GM10248 (cell line): ENCODE data around the gene CRAMP1.
A peak's percentile ranks its signal among the peaks of the same experiment; 100 is the strongest.

Experiments used
- CTCF ChIA-PET: fragments of 300-600 bp; sonication (Branson Sonifier 250); formaldehyde crosslinking; extraction: SDS; loops from one replicate; lab custom pipeline; 2021; ENCODE audit warnings: antibody characterized with exemption; lab: Yijun Ruan, JAX
- POLR2A ChIA-PET: fragments of 350-650 bp; sonication (Branson Sonifier 250); formaldehyde crosslinking; extraction: SDS; loops from one replicate; lab custom pipeline; 2020; ENCODE audit warnings: antibody characterized with exemption; lab: Yijun Ruan, JAX
- DNase-seq: peaks from one replicate; pipeline ENCODE4 v3.0.0; 2012; ENCODE audit errors: extremely low spot score
- TF ChIP-seq, protein P1 (sequence below): IDR thresholded peaks from 2 replicates; pipeline ENCODE4 v1.5.1; 2012; ENCODE audit warnings: mild to moderate bottlenecking, low read depth; ENCODE audit errors: extremely low read depth, missing control alignments, control extremely low read depth

Gene CRAMP1, protein sequence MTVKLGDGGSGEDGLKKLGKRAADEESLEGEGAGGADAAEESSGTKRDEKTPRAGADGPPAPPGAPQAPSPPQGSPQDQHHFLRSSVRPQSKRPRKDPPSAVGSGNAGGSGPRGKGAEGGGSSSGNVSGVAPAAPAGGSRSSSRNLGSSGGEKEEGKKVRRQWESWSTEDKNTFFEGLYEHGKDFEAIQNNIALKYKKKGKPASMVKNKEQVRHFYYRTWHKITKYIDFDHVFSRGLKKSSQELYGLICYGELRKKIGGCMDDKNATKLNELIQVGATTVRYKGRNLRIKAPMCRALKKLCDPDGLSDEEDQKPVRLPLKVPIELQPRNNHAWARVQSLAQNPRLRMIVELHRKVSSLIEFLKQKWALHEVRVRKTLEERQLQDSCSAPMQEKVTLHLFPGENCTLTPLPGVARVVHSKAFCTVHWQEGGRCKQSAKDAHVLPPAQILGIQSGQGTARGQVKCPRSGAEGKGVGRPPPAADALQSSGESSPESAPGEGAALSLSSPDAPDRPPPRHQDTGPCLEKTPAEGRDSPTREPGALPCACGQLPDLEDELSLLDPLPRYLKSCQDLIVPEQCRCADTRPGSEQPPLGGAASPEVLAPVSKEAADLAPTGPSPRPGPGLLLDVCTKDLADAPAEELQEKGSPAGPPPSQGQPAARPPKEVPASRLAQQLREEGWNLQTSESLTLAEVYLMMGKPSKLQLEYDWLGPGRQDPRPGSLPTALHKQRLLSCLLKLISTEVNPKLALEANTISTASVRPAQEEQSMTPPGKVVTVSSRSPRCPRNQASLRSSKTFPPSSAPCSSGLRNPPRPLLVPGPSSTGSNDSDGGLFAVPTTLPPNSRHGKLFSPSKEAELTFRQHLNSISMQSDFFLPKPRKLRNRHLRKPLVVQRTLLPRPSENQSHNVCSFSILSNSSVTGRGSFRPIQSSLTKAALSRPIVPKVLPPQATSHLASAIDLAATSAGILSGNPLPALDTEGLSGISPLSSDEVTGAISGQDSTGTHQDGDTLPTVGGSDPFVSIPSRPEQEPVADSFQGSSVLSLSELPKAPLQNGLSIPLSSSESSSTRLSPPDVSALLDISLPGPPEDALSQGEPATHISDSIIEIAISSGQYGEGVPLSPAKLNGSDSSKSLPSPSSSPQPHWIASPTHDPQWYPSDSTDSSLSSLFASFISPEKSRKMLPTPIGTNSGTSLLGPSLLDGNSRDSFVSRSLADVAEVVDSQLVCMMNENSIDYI (N-terminal part only)

DNA sequence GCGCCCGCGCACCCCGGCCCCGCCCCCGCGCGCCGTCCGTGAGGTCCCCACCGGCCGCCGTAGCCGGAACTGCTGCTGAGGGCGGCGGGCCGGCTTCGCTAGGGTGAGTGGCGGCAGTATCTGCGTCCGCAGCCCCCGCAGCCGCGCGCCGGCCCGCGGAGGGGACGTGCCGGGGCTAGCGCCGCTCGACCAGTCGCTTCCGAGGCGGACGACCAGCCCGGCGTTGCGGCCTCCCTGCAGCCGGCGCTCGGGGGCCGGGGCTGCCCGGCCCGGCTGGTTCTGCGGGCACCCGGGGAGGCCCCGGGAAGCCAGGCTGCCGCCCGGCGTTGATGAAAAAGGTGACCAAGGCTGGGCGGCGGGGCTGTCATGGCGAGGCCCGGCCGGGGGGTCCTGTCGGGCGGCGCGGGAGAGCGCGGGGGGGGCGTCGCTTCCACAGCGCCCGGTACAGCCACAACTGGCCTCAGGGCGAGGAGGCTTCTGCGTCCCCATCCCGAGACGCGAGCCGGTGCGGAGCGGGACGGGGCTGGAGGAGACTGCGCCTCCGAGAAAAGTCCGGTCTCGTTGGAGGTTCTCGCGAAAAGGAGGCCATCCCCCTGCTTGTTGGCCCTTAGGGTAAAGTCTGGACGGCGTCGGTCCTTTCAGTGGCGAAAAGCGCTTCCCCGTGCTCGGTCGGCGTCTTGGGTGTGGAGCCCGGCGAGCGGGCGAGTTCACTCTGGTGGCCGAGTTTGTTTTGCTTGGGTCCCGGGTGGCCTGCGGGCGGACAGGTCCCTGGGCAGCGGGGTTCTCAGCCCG, at the start of gene CRAMP1:
Gene CRAMP1, plus strand, starts transcription at position 41 of the 792 bp plus-strand sequence. CDS start 2,280 bp downstream, outside the sequence.
- CTCF ChIA-PET, result interaction anchor here (1.4 kb wide), 1 partner anchor 93 kb away, joined by 5 read pairs; the partner anchor contains the start of gene MAPK8IP3
- no peak for DNase-seq
- POLR2A ChIA-PET, result interaction anchor here (0.7 kb wide), 1 partner anchor 634 kb away, joined by 3 read pairs; no protein-coding TSS in a partner anchor
- TF ChIP-seq, protein P1, sequence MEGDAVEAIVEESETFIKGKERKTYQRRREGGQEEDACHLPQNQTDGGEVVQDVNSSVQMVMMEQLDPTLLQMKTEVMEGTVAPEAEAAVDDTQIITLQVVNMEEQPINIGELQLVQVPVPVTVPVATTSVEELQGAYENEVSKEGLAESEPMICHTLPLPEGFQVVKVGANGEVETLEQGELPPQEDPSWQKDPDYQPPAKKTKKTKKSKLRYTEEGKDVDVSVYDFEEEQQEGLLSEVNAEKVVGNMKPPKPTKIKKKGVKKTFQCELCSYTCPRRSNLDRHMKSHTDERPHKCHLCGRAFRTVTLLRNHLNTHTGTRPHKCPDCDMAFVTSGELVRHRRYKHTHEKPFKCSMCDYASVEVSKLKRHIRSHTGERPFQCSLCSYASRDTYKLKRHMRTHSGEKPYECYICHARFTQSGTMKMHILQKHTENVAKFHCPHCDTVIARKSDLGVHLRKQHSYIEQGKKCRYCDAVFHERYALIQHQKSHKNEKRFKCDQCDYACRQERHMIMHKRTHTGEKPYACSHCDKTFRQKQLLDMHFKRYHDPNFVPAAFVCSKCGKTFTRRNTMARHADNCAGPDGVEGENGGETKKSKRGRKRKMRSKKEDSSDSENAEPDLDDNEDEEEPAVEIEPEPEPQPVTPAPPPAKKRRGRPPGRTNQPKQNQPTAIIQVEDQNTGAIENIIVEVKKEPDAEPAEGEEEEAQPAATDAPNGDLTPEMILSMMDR, result no peak

DNA sequence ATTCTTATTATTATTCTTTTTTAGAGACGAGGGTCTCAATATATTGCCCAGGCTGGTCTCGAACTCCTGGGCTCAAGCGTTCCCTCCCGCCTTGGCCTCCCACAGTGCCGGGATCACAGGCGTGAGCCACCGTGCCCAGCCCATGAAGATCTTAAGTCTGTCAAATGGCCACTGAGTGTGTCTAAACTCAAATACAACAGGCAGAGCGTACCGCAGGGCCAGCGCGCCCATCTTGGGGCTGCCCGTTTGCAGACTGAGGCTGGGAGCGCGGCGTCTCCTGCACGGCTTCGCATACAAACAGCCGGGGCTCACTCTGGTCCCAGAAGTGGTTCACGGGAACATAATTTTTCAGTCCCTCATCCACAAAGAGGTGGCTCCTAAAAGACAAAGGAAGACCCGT, 48.4 kb upstream of the CRAMP1 start:
- ChIA-PET POLR2A (no interaction called here), CTCF (interaction anchor here (1.2 kb wide), 1 partner anchor 135 kb away, joined by 4 read pairs; no protein-coding TSS in a partner anchor)
- TF ChIP-seq, protein P1, result no peak
- no peak for DNase-seq

DNA sequence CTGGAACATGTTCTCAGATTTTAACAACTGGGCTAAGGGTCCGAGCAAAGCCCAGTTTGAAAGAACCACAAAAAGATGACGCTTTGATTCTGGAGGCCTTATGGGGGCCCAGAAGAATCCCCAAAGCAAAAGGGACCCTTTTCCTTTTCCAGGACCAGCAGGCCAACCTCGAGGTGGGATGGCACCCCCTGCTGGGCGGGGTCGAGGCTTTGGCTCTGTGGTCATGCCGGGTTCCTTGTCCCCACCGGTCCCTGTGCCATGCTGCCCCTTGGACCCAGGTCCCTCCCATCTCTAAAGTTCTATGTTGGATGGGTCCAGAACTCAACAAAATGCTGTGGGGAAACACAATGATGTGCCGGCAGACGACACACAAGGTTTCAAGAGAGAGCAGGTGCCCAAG, 47.8 kb upstream of the CRAMP1 start:
- TF ChIP-seq, protein P1, result peak; percentile 24
- POLR2A ChIA-PET, result no interaction called here
- CTCF ChIA-PET, result interaction anchor here (0.9 to 1.2 kb wide), 2 partner anchors 135 to 201 kb away, joined by 3 to 4 read pairs; no protein-coding TSS in a partner anchor
- no peak for DNase-seq

DNA sequence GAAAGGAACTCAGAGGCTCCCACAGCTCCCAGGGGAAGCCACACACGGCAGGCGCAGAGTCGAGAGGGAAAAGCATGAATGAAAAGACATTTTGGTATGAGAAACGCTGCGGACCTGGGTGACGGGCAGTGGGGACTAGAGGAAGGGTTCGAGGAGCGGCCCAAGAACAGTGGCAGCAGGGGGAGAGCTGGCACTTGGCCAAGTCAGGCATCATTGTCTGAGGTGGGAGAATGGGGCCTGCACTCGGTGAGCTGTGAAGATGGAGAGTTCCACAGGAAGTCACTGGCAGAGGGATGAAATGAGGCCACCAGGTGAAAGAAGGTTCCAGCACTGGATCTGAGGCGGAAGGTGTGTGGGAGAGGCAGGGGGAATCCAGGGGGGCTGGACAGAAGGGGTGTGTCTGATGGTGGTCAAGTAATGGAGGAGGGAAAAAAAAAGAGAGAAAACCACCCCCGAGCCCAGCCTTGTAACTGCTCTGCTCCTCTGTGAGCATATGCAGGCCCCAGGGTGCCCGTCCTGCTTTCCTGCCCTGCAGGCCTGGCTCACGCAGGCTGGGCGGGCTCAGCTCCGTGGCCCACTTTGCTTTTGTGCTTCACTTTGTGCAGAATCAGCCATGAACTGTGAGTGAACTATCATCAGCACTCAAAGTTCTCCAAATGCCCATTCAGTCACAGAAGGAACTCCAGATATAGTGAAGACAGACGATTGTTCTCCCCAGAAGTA, 46.9 kb upstream of the CRAMP1 start:
- CTCF ChIA-PET, result interaction anchor here (0.9 kb wide), 1 partner anchor 202 kb away, joined by 3 read pairs; no protein-coding TSS in a partner anchor
- TF ChIP-seq, protein P1, result no peak
- DNase-seq, result no peak
- POLR2A ChIA-PET, result no interaction called here

DNA sequence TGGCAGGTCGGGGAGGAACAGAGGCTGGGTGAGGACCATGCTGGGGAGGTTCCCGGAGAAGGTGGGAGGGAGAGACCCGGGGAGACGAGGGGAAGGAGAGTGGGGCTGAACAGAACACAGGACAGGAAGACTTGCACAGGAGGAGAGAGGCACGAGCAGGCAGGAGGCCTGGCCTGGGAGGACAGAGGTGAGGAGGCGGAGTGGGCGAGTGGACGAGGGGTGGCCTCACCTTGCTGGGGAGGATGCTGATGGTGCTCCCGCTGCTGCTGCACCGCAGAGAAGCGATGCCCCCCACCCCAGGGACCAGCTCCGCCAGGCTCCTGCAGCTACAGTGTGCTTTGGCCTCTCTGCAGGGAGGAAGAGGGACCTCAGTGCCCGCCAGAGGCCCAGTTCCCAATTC, 44.2 kb upstream of the CRAMP1 start:
- CTCF ChIA-PET, result no interaction called here
- POLR2A ChIA-PET, result no interaction called here
- TF ChIP-seq, protein P1, result no peak
- no peak for DNase-seq
